ENCODE results near the gene MPI.
"Not testable (repeated sequence)": the region's sequence is repeated elsewhere in the genome, so short reads cannot be mapped to it uniquely, and the experiment has no call there.

MPI gene

GRCh38 chr15:74864296-74864695 lies 25.5 kb upstream of the MPI start:
- DNase-seq: no peak

- DNase-seq: no peak
Observed at GRCh38 chr15:74865316-74865715, 24.5 kb upstream of the MPI start.

- no peak for DNase-seq
Observed at GRCh38 chr15:74866090-74866489, 23.8 kb upstream of the MPI start.

GRCh38 chr15:74867466-74868038 lies 22.3 kb upstream of the MPI start:
- no peak for DNase-seq

DNA sequence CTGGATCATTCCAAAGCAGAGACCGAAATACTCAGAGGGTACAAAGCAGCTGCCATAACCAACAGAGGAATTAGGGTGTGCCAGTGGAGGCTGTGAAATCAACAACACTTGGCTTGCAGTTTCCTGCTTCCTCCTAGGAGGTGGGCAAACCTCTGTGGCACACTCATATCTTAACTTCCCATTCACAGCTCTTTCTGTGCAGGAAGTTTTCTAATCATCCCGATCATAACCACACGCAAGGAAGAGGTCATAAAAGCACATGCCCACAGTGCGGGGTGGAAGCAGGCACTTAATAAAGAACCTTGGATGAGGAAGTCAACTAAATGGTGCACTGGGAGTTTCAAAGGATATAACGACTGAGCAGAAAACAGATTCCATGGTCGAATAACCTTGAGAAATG lies 21.8 kb upstream of the MPI start:
- no peak for DNase-seq

DNA sequence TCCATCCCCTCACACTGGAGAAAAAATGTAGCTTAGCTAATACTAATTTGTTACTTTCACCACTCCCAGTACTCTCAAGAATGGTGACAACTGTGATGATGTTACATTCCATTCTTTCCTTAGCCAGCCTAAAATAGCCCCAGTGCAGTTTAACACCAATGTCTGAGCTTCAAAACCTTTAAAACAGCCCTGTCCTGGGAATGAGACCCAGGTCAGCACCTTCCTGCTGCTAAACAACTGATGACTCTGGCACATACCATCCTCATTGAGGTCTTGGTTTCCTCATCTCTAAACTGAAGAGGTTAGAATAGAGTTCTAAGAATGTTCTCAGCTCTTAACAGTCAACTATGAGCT lies 20.5 kb upstream of the MPI start:
- no peak for DNase-seq

DNA sequence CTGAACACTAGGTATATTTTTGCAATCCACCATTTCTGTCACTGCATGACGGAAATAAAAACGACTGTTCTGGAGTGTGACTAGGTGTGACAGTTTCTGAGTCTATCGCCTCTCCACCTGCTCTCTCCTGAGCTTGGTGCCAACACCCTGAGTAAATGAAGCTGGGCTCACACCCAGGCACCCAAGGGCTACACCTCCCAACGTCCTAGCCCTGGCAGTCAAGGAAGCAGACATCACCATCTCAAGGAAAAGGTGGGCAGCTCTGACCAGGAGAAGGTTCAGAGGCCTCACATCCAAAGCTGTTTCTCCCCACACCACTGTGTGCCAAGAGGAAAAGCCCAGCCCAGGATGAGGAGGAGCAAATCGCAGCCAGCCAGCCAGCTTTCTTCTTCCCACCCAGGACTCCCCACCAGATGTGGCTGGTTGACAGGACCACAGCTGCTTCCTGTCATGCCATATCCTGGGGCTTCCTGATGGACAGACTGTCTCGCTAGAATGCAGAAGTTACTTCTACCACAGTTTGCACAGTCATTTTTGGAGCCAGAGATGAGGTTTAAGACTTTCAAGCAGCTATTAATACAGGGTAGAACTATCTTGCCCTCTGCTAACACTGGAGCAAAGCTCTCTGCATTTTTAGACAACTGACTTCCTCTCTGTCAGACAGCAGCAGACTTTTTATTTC lies 20.0 kb upstream of the MPI start:
- DNase-seq: no peak

- no peak for DNase-seq
Observed at GRCh38 chr15:74870436-74871215, 19.2 kb upstream of the MPI start.

GRCh38 chr15:74872702-74873035 lies 17.2 kb upstream of the MPI start:
- no peak for DNase-seq

DNA sequence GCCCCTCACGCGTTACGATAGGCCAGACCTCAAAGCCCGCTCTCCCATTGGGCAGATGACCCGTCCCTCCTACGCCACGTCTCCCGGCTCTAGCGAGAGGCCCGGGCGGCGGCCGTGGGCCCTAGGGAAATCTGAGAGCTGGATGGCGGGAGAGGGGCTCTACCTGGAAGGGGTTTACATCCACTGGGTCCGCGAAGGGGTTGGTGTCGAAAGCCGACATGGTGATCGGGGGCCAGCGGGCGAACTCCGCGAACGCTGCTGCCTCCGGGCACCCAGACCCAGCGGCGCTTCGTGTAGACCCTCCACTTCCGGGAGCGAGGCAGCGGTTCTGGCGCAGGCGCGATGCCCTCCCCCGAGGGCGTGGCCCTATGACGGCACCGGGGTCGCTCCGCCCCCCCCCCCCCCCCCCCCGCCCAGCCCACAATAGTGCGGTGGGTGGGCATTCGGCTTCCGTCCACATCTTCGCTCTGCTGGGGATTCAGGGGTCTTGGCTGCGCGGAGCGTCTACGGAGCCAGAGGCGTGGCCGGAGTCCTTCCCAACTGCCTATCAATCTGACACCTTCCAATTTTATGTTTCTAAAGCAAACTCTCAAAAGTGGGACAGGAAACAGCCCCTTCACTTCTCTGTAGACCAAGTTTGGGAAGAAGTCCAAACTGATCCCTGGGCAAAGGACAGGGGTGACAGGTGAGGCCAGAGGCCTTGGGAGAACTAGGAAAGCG lies 16.6 kb upstream of the MPI start, which contains the start of gene SCAMP2:
TSS of gene SCAMP2 (minus strand) at position 330 of the 720 bp plus-strand sequence. CDS start at position 220, 110 bp downstream.
- DNase-seq: peak; percentile 91 to 96

GRCh38 chr15:74873756-74874424 lies 16.0 kb upstream of the MPI start:
- DNase-seq: peak in 1 of 2 experiments; percentile 24

DNA sequence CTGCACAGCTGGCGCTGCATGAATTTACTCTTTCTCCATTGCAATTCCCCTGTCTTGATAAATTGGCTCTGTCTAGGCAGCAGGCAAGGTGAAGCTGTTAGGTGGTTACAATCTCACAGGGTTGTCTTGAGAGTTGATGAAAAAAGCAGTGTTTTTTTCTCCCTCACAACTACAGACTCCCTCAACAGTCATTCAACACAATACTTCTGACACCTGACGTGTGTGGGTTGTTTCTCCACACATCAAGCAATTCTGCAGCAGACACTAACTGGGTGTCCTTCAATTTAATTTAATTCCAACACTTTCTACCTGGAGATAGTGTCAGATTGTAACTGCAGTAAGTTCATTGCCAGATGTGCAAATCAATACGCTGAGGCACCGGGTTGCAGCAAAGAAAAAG lies 11.6 kb upstream of the MPI start:
- DNase-seq: no peak

- DNase-seq: no peak
Observed at GRCh38 chr15:74882528-74882927, 7.3 kb upstream of the MPI start.

GRCh38 chr15:74884428-74885223 lies 5.2 kb upstream of the MPI start:
- DNase-seq: no peak

DNA sequence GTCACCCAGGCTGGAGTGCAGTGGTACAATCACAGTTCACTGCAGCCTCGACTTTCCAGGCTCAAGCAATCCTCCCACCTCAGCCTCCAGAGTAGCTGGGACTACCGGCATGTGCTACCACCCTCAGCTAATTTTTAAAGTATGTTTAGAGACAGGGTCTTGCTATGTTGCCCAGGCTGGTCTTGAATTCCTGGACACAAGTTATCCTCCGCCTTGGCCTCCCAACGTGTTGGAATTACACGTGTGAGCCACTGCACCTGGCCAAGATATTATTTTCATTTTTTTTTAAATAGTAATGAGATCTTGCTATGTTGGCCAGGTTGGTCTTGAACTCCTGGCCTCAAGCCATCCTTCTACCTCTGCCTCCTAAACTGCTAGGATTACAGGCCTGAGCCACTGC lies 4.4 kb upstream of the MPI start:
- DNase-seq: no peak

GRCh38 chr15:74887537-74888193 lies 2.2 kb upstream of the MPI start:
- DNase-seq: not testable (repeated sequence)

DNA sequence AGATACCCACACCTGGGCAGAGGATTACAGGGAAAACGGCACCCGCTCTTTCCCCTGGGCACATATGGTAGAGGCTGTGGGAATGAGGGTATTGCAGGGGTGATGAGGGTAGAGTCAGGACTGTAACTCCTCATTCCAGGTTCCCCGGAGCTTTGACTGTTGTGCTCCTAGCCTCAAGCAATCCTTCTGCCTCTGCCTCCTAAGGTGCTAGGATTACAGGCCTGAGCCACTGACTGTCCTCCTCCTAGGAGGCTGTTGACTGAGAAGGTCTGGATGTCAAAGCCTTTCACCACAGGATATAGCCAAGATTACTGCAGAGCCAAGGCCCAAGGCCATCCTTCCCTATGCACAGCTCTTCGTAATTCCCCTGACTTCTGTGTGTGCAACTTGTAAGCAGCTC lies 1.1 kb upstream of the MPI start:
- no peak for DNase-seq

DNA sequence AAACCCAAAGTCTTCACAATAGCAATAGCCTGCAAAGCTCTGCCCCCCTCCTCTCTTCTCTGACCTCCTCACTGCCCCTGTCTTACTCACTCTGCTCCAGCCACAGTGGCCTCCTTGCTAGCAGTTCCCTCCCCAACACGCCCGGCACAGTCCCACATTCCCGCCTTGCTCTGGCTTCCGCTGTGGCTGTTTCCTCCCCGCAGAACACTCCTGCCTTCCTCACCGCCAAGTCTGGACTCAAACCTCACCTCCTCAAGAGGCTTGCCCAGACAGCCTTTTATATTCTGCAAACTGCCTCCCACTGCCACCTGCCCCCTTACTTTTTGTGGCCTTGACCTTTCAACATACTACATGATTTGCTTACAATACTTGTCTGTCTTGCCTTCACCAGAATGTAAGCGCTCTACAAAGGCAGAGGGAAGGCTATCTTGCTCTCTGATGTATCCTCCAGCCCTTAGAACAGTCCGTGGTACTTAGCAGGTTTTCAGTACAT lies 406 bp upstream of the MPI start:
- peak in 1 of 2 experiments; percentile 56 for DNase-seq

- DNase-seq: no peak
Observed at GRCh38 chr15:74890665-74890960, 771 bp downstream of the MPI start.

DNA sequence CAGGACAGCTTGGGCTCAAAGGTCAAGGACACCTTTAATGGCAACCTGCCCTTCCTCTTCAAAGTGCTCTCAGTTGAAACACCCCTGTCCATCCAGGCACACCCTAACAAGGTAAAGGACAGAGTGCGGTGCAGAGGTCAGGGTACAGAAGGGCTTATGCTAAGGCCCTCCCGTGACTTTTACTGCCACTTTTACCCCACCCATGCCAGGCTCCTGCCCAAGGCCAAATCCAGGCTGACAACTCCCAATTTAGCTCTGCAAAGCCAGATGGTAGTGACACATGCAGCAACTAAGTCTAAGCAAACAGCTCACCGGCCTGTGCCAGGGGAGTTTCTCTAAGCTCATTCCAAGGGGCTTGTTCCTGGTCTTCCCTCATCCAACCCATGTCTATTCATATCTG lies 1.6 kb downstream of the MPI start:
- no peak for DNase-seq

DNA sequence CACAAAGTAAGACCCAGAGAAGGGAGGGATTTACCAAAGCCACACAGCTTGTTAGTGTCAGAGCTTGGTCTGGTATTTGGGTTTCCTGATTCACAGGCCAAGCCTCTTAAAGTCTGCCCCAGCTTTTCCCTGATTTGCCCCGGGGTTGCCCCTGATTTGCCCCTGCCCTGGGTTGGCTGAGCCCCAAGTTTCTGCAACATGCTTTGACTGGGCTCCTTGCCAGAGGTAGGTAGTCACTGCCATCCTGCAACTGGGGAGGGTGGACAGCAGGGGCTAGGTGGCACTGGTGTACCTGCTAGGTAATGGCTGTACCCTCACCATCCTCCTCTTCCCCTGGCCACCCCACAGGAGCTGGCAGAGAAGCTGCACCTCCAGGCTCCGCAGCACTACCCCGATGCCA lies 2.5 kb downstream of the MPI start:
- no peak for DNase-seq

GRCh38 chr15:74892931-74893330 lies 3.1 kb downstream of the MPI start:
- DNase-seq: no peak

Measured in SHP77 (cell line).